HL-60/S4 (cell line): Measurements from ENCODE around the gene MMP17.
"Not testable (repeated sequence)": the region's sequence is repeated elsewhere in the genome, so short reads cannot be mapped to it uniquely, and the experiment has no call there.

ENCODE experiments used
- in situ Hi-C: fragments of 300-500 bp; cut with MboI; formaldehyde crosslinking; loops from 2 replicates; pipeline ENCODE4 v1.14.3; 2022; ENCODE audit warnings: low sequenced_read_pairs

Gene MMP17

DNA sequence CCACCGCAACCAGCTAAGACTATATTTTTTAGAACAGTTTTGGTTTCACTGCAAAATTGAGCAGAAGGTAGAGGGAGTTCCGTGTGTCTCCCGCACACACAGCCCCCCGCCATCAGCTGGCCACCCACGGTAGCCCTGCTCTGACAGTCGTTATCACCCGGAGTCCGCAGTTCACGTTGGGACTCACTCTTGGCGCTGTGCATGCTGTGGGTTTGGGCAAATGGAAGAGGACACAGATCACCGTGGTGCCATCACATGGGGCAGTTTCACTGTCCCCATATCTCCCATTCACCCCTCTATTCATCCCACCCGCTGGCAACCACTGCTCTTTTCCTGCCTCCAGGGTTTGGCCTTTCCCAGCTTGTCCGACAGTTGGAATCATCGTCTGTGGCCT is 34.4 kb downstream of the MMP17 start:
- in situ Hi-C loops = no loop called here

DNA sequence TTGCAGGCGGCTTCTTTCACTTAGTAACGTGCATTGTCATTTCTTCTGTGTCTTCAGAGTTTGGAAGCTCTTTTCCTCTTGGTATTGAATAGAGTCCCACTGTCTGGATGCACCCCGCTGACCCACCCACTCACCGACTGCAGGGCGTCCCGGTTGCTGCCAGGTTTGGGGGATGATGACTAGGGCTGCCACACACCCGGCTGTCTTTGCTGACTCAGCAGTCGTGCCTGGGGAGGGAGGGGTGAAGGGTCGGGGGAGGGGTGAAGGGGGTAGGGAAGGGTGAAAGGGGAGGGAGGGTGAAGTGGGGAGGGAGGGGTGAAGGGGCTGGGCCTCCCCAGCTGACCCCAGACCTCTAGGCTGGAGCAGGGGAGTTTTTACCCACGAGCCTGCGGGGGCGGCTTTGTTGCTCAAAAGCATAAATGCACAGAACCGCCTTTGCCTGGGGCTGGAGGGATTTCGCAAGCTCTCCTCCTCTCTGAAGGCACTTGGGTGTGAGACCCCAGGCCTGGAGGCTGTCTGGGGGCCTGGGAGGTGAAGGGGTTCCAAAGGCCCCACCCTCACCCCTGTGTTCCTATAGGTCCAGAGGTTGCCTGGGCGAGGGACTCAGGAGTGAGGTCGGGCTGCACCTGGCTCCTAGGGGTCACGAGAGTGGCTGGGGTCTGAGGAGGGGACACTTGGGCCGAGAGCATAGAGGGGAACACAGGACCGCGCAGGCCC is 35.0 kb downstream of the MMP17 start:
- in situ Hi-C loops = no loop called here

DNA sequence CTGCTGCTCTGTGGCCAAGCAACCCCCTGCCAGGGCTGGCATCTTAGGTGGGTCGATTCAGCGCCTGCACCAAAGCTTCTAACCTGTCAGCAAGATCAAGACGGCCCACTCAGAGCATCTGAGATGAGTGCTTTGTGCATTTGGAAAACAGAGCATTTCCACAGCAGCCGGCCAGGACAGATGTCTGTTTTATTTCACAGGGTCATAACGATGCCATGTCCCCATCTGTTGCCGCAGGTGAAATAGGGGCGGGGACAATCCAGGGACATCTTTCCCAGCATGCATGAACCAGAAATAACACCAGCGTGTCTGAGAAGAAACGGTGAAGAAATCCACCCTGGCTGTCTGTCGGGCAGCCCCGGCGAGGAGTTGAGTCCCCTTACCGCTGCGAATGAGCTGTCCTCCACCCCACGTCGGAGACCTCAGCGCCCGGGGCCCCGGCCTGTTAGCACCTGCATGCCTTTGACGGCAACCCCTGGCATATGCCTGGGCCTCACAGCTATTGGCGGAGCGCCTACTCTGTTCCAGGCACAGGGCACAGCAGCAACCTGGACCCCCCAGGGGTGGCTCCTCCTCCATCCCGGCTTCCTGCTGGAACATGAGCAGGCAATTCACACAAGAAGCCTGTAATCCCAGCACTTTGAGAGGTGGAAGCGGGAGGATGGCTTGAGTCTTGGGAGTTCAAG is 35.7 kb downstream of the MMP17 start:
- in situ Hi-C loops = no loop called here

DNA sequence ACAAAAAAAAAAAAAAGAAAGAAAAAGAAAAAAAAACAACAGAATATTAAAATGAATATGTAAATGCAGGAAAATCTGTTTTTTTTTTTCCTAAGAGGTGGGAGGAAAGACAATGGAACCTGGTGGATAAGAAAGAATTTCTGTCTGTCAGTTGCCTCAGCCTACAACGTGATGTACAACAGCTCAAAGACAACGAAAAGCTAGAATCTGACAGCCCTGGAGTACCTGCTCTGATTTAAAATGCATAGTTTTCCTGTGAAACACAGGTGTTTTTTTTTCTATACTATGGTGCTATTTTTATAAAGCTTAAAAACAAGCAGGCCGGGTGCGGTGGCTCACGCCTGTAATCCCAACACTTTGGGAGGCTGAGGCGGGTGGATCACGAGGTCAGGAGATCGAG is 36.3 kb downstream of the MMP17 start:
- in situ Hi-C loops = no loop called here

DNA sequence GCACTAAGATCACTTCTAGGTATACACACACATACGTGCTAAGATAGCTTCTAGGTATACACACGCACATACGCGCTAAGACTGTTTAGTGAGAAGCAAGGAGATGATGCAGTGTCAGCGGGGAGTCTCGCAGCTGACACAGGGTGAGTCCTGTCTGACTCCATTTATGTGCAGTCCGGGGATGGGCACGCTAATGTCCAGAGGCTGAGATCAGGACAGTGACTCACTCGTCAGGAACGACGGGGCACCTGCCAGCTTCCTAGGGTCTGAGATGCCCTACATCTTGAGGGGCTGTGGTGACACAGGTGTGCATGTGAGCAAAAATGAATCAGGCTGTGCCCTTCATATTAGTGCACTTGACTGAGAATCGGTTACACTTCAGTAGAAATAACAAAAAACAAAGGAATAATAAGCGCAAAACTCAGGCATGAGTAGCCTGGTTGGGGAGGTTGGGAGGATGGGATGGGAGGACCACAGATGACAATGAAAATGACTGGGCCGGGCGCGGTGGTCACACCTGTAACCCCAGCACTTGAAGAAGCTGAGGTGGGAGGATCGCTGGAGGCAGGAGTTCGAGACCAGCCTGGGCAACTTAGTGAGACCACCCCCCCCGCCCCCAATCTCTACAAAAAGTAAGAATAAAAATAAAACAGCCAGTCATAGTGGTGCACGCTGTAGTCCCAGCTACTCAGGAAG is 37.1 kb downstream of the MMP17 start:
- in situ Hi-C loops = no loop called here

DNA sequence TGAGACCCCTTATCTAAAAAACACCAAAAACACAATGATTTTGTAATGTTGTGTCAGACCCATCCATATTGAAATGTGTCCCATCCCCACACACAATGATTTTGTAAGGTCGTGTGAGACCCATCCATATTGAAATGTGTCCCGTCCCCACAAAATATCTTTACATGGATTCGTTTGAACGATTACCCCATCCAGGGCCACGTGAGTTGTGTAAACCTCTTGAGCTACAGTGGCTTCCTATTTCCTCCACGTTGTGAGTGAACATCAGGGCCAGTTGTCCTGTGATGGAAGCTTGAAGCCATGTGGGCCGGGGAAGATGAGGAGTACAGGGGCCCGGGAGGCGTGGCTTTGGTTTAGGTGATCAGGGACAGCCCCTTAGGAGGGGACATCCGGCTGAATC is 39.3 kb downstream of the MMP17 start:
- in situ Hi-C loops = no loop called here

DNA sequence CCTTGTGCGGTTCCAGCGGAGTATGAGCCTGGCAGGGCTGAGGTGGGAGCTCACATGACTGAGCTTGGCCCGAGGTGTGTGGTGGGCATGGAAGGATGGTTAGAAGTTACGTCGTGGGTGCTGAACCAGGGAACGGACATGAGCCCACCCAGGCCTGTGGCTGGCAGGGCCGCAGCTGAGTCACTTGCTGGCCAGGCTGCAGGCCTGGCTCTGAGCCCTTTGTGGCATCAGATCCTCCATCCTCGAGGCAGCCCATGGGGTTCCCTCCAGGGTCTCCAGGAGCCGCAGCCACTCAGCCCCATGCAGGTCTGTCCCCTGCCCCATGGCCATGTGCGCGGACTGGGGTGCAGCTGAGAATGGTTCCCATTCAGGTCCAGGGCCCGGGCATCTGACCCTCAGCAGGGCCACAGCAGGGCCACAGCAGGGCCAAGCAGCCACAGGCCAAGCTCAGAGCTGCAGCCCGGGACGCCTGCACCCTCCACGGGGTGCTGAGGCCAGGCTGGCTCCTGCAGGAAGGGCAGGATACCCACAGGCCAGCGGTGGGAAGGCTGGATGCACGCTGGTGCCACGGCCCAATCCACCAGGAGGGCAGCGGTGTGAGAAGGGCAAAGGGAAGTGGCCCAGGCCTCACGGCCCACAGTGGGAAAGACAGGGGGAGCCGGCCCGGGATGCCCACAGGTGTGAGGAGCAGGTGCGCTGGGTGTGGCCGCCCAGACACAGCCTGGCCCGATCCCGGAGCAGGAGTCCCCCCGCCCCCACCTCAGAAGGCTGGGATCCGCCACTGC is 39.9 kb downstream of the MMP17 start:
- in situ Hi-C loops = no loop called here

DNA sequence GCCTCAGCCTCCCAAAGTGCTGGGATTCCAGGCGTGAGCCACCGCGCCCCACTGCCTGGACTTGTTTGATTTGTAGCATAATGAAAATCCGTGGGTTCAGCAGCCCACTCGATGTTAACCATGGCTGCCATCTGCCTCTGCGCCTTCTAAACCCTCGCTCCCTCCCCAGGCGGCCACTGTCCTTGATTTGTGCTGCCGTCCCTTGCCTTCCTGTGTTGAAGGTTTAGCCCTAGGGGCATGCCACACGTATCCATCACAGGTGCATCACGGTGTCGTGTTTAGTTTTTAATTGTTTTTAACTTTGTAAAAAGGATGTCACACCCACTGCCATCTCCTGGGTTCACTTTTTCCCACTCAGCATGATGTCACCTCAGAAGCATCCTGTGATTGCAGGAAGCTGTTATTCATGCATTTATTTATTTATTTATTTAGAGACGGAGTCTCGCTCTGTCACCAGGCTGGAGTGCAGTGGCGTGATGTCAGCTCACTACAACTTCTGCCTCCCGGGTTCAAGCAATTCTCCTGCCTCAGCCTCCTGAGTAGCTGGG is 41.8 kb downstream of the MMP17 start:
- in situ Hi-C loops = no loop called here

DNA sequence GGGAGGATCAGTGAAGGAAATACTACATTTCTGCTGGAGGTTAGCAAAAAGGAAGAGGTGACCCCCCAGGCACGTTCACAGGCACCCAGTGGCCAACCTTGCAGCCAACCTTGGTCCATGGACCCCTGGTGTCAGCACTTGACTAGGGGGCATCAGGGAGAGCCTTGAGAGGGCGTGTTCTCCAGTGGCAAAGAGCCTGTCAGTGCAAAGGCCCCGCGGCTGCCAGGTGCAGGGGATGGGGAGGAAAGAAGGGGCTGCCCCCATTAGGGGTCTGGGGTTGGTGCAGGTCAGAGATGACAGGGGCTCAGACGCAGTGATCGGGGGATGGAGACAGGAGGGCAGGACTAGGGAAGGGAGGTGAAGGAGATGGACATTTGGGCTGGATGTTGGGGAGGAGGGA is 43.5 kb downstream of the MMP17 start:
- in situ Hi-C loops = no loop called here

DNA sequence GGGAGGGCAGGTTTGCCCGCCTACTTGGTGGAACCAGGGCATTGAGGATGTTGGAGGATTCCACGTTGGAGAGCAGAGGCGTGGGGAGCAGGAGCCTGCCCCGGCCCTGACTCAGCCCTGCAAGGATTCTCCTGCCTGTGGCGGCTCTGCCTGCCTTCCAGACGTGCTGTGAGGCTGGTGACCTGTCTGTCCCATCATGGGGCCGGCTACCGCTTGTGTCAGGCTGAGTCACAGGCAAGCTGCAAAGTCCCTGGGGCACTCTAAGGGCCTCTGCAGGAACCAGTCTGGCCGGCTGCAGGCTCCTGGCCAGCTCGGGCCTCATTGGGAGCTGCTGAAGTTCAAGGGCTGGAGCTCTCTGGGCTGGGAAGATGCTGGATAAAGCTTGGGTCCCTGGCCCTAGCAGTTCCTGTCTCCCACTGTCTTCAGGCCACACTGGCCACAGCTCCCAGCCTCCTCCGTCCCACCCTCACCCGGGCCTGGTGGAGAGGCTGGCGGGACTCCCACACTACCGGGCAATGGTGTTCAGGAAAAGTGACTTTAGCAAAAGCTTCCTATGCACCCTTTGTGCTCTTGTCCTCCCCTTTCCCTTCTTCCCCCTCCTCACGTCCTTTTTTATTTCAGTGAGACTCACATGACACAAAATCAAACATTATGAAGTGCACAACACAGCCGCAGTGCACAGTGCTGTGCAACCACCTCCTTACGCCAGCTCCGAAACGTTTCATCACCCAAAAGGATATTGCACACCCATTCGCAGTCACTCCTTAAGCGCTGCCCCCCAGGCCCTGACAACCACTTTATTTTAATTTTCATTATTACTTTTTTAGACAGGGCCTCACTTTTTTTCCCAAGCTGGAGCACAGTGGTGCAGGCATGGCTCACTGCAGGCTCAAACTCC is 44.2 kb downstream of the MMP17 start:
- in situ Hi-C loops = no loop called here

DNA sequence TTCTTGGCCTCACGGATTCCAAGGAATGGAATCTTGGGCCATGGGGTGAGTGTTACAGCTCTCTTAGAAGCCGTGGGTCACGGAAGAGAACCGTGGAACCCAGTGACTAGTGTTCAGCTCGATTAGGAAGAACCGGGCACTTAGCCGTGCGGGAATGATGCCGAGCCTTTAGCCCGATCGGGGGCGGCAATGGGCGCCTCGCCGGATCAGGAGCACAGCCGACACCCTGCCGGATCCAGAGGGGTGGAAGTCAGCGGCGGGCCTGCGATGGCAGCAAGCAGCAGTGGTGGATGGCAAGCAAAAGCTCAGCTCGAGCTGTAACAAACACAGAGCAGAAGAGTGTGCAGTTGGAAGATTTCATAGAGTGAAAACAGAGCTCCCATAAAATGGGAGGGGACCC is 45.1 kb downstream of the MMP17 start:
- in situ Hi-C loops = no loop called here

DNA sequence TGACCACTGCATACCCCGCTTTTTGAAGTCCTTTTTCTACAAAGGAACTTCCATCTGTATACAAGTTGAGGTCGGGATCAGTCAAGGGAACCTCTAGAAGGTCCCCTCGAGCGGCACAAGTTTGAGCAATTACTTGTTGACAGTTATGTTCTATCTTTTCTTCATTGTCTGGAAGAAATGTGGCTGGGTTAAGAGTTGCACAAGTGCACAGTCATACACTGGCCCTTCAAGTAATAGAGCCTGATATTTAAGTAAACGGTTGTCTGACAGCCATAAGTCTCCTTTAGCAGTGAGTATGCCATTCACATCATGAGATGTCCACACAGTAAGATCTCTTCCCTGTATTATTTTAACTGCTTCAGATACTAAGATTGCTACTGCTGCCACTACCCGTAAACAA is 46.8 kb downstream of the MMP17 start:
- in situ Hi-C loops = not testable (repeated sequence)

DNA sequence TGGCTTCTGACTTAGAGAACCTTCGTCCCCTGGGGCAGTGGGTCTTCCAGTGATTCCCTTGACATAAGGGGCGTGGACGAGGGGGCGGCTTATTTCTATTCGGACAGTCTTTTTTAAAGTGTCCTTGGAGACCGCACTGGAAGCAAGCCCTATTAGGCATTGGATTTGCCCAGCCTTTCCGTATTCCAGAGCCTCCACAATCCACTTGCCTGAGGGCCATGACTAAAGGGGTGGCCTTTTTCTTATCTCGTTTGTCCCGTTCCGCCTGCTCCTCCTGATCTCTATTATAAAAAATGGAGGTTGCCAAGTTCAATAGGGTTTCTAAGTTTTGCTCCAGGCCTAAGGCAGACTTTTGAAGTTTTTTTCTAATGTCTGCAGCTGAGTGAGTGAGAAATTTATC is 49.0 kb downstream of the MMP17 start:
- in situ Hi-C loops = not testable (repeated sequence)

DNA sequence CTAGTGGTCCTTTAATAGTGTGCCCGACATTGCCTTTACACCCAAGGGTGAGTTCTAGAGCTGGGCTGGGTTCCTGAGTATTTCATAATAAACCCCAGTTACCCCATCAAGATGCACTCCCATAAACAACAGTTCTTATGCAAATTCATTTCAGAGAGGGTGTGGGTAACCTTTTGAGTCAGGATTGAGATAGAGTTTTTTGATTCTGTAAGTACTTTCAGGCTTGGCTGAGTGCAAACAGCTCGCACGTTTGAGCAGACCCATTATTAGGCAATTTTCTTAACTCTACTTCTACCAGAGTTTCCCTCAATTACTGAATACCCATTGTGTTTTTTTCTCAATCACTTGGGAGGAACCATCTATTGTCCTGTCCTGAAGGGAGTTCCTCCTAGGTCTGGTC is 50.2 kb downstream of the MMP17 start:
- in situ Hi-C loops = not testable (repeated sequence)

DNA sequence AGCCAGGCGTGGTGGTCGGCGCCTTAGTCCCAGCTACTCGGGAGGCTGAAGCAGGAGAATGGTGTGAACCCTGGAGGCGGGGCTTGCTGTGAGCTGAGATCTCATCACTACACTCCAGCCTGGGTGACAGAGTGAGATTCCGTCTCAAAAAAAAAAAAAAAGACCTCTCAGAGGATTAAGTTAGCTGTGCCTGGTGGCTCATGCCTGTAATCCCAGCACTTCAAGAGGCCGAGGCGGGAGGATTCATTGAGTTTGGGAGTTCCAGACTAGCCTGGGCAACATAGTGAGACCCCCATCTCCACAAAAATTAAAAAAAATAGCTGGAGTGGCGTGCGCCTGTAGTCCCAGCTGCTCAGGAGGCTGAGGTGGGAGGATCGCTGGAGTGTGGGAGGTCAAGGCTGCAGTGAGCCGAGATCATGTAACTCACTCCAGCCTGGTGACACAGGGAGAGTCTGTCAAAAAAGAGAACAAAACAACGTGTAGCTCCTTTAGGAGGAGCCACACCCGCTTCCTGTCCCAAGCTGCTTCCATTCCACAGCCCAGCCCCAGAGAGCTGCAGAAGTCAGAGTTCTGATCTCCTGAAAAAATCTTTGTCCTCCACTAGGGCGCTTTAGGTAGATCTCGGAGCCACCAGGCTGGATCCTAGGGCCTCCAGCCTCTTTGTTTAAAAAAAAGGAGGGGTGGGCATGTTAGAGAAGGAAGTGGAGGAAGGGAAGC is 54.8 kb downstream of the MMP17 start:
- in situ Hi-C loops = no loop called here

DNA sequence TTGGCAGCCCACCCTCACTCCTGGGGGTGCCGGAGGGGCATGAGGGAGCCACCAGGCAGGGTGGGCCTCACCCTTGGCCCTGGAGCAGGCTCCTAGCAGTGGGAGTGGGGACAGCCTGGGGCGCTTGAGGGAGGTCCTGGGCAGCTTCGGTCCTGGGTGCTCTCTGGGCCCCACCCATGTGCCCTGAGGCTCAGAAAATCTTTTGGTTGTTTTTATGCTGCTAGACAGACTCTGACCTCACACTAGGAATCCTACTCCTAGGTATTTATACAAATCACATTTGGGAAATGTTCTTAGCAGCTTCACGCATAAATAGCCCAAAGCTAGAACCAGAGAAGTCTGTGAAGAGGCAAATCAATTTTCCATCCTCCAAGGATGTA is 55.3 kb downstream of the MMP17 start:
- in situ Hi-C loops = no loop called here

DNA sequence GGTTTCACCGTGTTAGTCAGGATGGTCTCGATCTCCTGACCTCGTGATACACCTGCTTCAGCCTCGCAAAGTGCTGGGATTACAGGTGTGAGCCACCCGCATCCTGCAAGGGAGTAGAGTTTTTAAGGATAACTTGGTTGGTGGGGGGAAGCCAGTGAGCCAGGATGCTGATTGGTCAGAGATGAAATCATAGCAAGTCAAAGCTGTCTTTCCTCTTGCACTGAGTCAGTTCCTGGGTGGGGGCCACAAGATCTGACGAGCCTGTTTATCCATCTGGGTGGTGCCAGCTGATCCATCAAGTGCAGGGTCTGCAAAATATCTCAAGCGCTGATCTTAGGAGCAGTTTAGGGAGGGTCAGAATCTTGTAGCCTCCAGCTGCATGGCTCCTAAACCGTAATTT is 56.9 kb downstream of the MMP17 start:
- in situ Hi-C loops = not testable (repeated sequence)

DNA sequence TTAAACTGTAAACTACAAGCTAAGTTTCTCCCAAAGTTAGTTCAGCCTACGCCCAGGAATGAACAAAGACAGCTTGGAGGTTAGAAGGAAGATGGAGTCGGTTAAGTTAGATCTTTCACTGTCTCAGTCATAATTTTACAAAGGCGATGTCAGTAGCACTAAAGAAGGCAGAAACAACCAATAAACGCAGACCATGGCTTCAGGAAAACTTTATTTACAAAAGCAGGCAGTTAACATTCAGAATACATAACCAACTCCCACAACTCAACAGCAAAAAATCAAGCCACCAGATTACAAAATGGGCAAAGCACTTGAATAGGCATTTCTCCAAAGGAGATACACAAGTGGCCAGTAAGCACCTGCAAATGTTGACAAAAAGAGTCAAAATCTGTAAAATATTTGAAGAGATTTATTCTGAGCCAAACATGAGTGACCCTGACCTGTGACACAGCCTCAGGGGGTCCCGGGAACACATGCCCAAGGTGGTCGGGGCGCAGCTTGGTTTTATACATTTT is 57.4 kb downstream of the MMP17 start:
- in situ Hi-C loops = no loop called here

DNA sequence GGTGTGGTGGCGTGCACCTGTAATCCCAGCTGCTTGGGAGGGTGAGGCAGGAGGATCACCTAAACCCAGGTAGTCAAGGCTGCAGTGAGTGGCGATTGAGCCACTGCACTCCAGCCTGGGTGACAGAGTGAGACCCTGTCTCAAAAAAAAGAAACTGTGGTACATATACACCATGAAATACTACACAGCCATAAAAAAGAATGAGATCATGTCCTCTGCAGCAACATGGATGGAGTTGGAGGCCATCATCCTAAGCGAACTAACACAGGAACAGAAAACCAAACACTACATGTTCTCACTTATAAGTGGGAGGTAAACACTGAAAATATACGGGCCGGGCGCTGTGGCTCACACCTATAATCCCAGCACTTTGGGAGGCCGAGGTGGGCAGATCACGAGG is 63.5 kb downstream of the MMP17 start:
- in situ Hi-C loops = not testable (repeated sequence)
